ENCODE measurements around the gene WAPL. TPM values are rescaled to one million over a fixed set of nuclear protein-coding genes. Genes with fewer than 3 reads are reported as not detected.

The WAPL gene
- polyA plus RNA-seq, 1 donor (not counting 4 experiments of a cell fraction or from before 2014, with no cell fraction given): 26.2 TPM

DNA sequence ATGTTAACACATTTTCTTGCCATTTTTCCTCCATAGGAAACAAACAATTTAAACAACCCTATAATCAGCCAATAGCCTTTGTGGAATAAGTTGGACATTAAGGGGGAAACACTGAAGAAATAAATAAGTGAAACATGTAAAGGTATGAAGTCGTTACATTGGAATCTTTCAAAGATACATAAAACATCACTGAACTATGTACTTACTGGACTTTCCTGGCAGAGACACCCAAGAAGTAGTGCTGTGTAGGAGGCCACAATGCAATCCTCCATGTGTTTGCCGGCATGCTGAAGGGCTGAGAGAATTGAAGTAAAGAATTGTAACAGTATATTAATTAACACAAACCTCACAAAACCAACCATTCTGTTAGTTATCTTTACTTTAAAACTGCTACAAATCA lies 78.5 kb downstream of the WAPL start:
- dilution Hi-C loops (cut with MboI; ENCODE audit: extremely low pct_ligation_motif_present, low sequenced_read_pairs): no loop called here
- H3K9ac ChIP-seq (ENCODE audit: control insufficient read depth, extremely low read depth, insufficient read depth, low read length): no peak overlapping the region
- H3K79me2 ChIP-seq (ENCODE audit: control insufficient read depth, insufficient read depth, low read length): no peaks in the 10 kb centered on the region

DNA sequence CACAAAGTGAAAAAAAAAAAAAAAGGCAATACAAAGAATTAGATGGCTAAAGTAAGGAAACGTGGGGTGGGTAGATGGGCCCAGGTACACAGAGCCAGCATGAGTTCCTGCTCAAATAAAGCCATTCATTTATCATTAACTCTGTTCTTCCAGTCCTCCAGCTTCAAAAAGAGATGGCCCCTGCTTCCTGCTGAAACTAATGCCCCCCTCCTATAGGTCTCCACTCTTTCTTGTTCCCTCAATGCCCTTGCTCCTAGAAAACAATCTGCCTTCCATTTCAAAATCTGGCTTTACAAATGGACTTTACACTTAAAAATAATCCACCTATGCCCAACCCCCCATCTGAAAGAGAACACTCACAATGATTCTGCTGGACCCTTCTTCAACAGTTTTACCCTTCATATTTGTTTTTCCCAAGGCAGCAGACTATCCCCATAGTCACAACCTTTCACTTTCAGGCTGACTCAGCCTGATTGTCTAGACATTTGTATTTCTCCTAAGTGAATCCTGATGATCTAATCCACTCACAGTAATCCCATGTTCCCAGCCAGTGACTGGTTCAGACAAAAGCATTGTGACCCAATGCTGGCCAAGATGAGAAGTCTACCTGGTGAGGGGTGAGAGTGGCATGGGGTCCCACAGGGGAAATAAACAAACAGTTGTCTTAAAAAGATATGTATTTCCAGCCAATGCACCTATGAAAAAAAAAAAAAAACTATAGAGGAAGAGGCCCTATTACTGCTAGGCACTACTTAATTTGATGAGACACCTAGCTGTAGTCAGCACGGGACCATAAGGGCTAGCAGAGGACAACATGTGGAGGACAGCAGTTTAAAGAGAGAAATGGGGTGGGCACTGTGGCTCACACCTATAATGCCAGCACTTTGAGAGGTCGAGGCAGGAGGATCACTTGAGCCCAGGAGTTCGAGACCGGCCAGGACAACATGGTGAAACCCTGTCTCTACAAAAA lies 80.4 kb downstream of the WAPL start:
- no peak for FAIRE-seq
- Histone ChIP-seq H3K4me1 (ENCODE audit: control insufficient read depth, extremely low read depth, insufficient read depth, low read length) (no peaks in the 10 kb centered on the region), H3K79me2 (ENCODE audit: control insufficient read depth, insufficient read depth, low read length) (no peaks in the 10 kb centered on the region), H3K27ac (ENCODE audit: control insufficient read depth, insufficient read depth, low read length) (peak overlapping the region; percentile 48), H3K9ac (ENCODE audit: control insufficient read depth, extremely low read depth, insufficient read depth, low read length) (no peak overlapping the region), H2AFZ (ENCODE audit: control insufficient read depth, low read length) (no peak overlapping the region), H3K9me3 (ENCODE audit: control insufficient read depth, low read depth, low read length) (no peaks in the 10 kb centered on the region), H3K9me1 (ENCODE audit: control insufficient read depth, extremely low read depth, insufficient read depth, low read length) (no peaks in the 10 kb centered on the region), H3K27me3 (ENCODE audit: control insufficient read depth, extremely low read depth, insufficient read depth, low read length) (no peaks in the 10 kb centered on the region), H3K4me2 (ENCODE audit: control insufficient read depth, extremely low read depth, insufficient read depth, low read depth, low read length) (no peak overlapping the region), H3K4me3 (ENCODE audit: control insufficient read depth in 2 of 3, extremely low read depth in 1 of 3, insufficient read depth in 2 of 3, low read depth in 1 of 3, low read length in 3 of 3) (no peak overlapping the region), H3K36me3 (ENCODE audit: control insufficient read depth in 2 of 2, extremely low read depth in 1 of 2, insufficient read depth in 2 of 2, low read length in 2 of 2) (peaks cover 15 to 18% of the 10 kb centered on the region in 2 experiments), H4K20me1 (ENCODE audit: control insufficient read depth, extremely low read depth, insufficient read depth, low read length) (no peaks in the 10 kb centered on the region)
- dilution Hi-C loops (cut with MboI; ENCODE audit: extremely low pct_ligation_motif_present, low sequenced_read_pairs): no loop called here
- TF ChIP-seq, protein P1, sequence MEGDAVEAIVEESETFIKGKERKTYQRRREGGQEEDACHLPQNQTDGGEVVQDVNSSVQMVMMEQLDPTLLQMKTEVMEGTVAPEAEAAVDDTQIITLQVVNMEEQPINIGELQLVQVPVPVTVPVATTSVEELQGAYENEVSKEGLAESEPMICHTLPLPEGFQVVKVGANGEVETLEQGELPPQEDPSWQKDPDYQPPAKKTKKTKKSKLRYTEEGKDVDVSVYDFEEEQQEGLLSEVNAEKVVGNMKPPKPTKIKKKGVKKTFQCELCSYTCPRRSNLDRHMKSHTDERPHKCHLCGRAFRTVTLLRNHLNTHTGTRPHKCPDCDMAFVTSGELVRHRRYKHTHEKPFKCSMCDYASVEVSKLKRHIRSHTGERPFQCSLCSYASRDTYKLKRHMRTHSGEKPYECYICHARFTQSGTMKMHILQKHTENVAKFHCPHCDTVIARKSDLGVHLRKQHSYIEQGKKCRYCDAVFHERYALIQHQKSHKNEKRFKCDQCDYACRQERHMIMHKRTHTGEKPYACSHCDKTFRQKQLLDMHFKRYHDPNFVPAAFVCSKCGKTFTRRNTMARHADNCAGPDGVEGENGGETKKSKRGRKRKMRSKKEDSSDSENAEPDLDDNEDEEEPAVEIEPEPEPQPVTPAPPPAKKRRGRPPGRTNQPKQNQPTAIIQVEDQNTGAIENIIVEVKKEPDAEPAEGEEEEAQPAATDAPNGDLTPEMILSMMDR (optimal IDR thresholded peaks at IDR 0.05 in 1 of 3, IDR thresholded peaks at IDR 0.05 in 1 of 3, conservative IDR thresholded peaks at IDR 0.05 in 1 of 3; ENCODE audit: extremely low read depth in 1 of 3, insufficient read depth in 2 of 3, low read length in 3 of 3): no peak
- no peak for TF ChIP-seq EZH2 (IDR thresholded peaks at IDR 0.05; ENCODE audit: low read length)
- DNase-seq (ENCODE audit: low read depth, low spot score): no peak

More for the DNA sequence above, 78.5 kb downstream of the WAPL start:
- Histone ChIP-seq H3K9me1 (ENCODE audit: control insufficient read depth, extremely low read depth, insufficient read depth, low read length) (no peaks in the 10 kb centered on the region), H3K27ac (ENCODE audit: control insufficient read depth, insufficient read depth, low read length) (no peak overlapping the region), H3K27me3 (ENCODE audit: control insufficient read depth, extremely low read depth, insufficient read depth, low read length) (no peaks in the 10 kb centered on the region), H3K9me3 (ENCODE audit: control insufficient read depth, low read depth, low read length) (no peaks in the 10 kb centered on the region), H3K4me2 (ENCODE audit: control insufficient read depth, extremely low read depth, insufficient read depth, low read depth, low read length) (no peak overlapping the region), H3K36me3 (ENCODE audit: control insufficient read depth in 2 of 2, extremely low read depth in 1 of 2, insufficient read depth in 2 of 2, low read length in 2 of 2) (peaks cover 13 to 15% of the 10 kb centered on the region in 2 experiments), H3K4me1 (ENCODE audit: control insufficient read depth, extremely low read depth, insufficient read depth, low read length) (no peaks in the 10 kb centered on the region), H2AFZ (ENCODE audit: control insufficient read depth, low read length) (no peak overlapping the region), H4K20me1 (ENCODE audit: control insufficient read depth, extremely low read depth, insufficient read depth, low read length) (no peaks in the 10 kb centered on the region), H3K4me3 (ENCODE audit: control insufficient read depth in 2 of 3, extremely low read depth in 1 of 3, insufficient read depth in 2 of 3, low read depth in 1 of 3, low read length in 3 of 3) (no peak overlapping the region)
- FAIRE-seq (no peak), DNase-seq (ENCODE audit: low read depth, low spot score) (no peak)
- no peak for TF ChIP-seq EZH2 (IDR thresholded peaks at IDR 0.05; ENCODE audit: low read length)
- TF ChIP-seq, protein P1 (optimal IDR thresholded peaks at IDR 0.05 in 1 of 3, IDR thresholded peaks at IDR 0.05 in 1 of 3, conservative IDR thresholded peaks at IDR 0.05 in 1 of 3; ENCODE audit: extremely low read depth in 1 of 3, insufficient read depth in 2 of 3, low read length in 3 of 3): no peak

Data from keratinocyte (primary cell).